GM21619 (cell line): ENCODE measurements around the gene RRP7A.
A peak's percentile ranks its signal among the peaks of the same experiment; 100 is the strongest.
"Not testable (repeated sequence)": the region's sequence is repeated elsewhere in the genome, so short reads cannot be mapped to it uniquely, and the experiment has no call there.

Experiments
- ATAC-seq: cut with Tn5 transposase; IDR thresholded peaks from one replicate; pipeline ENCODE4 v1.9.1; 2021; ENCODE audit not compliant: unreplicated experiment

The RRP7A gene, protein sequence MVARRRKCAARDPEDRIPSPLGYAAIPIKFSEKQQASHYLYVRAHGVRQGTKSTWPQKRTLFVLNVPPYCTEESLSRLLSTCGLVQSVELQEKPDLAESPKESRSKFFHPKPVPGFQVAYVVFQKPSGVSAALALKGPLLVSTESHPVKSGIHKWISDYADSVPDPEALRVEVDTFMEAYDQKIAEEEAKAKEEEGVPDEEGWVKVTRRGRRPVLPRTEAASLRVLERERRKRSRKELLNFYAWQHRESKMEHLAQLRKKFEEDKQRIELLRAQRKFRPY

DNA sequence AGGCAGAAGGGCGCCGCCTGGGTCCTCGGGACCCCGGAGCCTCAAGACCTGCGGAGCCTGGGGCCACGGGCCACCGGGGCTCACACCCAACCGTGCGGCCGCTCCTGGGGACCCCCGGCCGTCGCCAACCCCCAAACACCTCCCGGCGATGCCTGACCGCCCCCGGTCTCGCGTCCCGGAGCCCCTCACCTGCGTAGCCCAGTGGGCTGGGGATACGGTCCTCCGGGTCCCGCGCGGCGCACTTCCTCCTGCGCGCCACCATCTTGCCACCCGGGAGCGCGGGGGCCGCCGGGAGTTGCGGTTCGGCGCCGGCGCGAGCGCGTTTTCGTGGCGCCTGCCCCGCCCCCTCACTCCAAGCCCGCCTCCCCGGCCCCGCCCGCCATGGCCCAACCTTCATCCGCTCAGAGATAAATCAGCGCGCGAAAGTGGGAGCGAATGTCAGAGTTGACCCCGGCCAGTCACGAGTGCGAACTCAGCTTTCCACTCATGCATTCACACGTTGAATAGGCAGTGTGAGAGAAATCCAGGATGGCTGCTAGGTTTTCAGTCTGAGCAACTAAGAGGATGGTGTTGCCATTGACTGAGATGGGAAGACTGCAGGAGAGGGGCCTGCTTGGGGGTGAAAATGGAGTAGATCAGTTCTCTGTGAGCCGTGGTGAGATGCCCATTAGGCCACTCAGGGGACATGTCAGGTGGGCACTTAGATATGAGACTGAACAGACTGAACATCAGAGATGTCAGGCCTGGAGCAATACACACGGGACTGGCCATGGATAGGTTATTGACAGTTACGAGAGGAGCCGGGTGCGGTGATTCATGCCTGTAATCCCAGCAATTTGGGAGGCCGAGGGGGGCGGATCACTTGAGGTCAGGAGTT lies at the start of gene RRP7A:
Gene RRP7A (minus strand): TSS at position 272 of the 877 bp plus-strand sequence. CDS start 10 bp downstream, at position 262.
- peak; percentile 69 for ATAC-seq

DNA sequence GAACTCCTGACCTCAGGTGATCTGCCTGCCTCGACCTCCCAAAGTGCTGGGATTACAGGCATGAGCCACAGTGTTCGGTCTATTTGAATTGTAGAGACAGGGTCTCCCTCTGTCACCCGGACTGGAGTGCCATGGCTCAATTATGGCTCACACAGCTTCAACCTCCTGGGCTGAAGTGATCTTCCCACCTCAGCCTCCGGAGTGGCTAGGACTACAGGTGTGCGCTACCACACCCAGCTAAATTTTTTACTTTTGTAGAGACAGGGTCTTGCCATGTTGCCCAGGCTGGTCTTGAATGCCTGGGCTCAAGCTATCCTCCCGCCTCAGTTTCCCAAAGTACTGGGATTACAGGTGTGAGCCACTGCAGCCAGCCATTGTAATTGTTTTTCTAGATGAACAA lies 48.4 kb upstream of the RRP7A start:
- not testable (repeated sequence) for ATAC-seq

DNA sequence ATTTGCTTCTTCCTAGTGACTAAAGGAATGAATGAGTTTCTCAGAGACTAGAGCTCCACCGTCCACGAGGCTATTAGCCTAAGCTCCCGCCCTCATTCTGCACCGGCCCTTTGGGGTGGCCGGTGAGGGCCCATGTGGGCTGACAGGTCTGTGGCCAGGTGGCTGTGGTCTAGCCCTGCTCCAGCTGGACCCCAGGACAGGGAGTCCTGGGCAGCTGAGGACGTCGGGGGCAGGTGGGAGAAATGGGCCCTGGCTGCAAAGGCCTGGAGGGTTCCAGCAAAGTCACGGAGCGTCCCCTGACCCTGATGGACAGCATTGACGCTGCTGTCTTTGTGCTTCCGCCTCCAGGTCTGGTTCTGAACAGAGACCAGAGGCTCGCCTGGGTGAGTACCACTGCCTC lies 46.4 kb upstream of the RRP7A start:
- no peak for ATAC-seq

DNA sequence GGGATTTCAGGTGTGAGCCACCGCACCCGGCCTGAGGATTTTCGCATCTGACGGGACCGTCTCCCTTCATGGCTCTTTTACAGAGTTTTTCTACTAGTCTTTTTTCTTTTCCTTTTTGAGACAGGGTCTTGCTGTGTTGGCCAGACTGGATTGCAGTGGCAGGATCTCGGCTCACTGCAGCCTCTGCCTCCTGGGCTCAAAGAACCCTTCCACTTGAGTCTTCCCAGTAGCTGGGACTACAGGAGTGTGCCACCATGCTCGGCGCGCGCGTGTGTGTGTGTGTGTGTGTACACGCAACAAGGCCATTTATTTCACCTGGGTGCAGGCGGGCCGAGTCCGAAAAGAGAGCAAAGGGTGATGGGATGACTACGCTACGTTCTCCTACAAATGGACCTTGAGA lies 45.1 kb upstream of the RRP7A start:
- no peak for ATAC-seq

DNA sequence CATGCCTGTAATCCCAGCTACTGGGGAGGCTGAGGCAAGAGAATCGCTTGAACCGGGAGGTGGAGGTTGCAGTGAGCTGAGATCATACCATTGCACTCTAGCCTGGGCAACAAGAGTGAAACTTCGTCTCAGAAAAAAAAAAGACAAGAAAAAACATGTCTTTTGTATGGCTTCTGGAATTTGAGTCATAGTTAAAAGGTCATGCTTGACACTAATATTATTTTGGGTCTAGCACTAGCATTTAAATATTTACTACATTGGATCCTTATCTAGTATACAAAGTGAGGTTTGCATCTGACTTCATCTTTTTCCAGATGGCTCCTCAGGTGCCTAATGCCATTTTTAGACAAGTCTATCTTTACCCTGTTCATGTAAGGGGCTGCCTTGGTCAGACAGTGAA lies 44.3 kb upstream of the RRP7A start:
- not testable (repeated sequence) for ATAC-seq

DNA sequence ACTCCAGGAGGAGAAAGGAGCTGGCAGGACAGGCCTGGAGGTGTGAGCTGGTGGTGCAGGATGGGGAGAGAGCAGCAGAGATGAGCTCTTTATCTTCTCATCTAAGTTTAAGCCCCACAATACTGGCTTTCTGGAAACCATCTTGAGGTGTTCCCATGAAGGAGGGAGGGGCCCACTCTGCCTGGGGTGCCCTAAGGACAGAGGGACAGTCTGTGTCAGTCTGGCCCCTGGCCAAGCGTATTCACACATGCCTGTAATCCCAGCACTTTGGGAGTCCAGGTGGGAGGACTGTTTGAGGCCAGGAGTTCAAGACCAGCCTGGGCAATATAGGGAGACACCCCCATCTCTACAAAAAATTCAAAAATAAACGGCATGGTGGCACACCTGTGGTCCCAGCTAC lies 43.1 kb upstream of the RRP7A start:
- no peak for ATAC-seq

DNA sequence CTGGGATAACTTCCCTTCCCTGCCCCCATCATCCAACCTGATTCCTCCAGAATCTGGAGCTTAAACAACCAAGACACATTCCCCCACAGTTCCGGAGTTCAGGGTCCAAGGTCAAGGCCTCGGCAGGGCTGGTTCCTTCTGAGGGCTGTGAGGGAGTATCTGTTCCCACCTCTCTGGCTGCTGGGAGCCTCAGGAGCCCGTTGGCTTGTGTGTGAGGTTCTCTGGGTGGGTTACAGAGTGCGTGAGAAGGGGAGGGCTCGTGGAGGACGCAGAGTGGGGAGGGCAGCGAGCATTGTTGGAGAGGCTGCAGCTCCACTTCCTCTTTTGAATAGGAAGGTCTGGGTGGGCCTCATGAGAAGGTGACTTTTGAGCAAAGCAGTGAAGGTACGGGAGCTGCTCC lies 42.7 kb upstream of the RRP7A start:
- no peak for ATAC-seq

DNA sequence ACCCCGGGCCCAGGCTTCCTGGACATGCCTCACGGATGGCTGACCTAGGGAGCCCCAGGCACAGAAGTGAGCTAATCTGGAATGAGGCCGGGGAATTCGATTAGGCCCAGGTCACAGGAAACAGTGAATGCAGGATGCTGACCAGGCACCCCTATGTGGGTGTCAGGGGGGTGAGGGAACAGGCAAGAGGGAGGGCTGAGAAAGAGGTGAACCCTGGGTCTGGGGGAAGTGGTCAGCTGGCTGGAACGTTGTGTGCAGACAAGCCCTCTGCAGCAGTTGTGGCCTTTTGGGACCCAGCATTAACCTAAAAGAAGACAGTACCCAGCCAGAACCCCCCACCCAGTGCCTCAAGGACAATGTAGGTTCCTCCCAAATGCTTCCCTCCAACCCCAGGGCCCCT lies 42.3 kb upstream of the RRP7A start:
- ATAC-seq: no peak

DNA sequence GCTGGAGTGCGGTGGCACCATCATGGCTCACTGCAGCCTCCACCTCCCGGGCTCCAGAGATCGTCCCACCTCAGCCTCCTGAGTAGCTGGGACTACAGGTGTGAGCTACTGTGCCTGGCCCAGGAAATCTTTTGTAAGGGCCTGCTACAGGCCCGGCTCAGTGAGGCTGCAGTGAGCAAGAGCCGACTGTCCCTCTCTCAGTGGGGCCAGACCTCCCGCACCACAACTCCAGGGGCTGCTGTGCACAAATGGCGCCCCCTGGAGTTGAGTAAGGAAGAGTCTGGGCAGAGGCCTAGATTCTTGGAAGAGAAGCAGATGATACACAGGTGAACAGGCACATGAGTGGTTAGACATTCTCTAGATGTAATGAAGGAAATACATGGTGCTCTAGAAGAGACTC lies 41.2 kb upstream of the RRP7A start:
- ATAC-seq: no peak

DNA sequence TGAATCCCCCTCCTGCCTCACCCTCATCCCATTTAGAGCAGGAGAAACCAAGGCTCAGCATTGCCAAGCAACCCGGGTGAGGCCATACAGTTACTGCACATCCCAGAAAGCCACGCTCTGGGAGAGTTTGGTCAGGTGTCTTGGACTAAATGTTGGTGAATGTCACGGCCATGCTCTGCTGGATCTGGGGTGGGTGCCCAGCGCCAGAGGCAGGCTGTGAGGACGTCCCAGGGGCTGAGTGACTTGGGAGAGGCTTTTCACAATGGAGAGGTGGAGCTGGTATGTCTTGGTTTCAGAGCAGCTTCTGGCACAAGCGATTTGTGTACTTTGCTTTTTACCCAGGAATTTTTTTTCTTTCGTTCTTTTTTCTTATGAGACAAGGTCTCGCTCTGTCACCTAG lies 40.8 kb upstream of the RRP7A start:
- no peak for ATAC-seq

DNA sequence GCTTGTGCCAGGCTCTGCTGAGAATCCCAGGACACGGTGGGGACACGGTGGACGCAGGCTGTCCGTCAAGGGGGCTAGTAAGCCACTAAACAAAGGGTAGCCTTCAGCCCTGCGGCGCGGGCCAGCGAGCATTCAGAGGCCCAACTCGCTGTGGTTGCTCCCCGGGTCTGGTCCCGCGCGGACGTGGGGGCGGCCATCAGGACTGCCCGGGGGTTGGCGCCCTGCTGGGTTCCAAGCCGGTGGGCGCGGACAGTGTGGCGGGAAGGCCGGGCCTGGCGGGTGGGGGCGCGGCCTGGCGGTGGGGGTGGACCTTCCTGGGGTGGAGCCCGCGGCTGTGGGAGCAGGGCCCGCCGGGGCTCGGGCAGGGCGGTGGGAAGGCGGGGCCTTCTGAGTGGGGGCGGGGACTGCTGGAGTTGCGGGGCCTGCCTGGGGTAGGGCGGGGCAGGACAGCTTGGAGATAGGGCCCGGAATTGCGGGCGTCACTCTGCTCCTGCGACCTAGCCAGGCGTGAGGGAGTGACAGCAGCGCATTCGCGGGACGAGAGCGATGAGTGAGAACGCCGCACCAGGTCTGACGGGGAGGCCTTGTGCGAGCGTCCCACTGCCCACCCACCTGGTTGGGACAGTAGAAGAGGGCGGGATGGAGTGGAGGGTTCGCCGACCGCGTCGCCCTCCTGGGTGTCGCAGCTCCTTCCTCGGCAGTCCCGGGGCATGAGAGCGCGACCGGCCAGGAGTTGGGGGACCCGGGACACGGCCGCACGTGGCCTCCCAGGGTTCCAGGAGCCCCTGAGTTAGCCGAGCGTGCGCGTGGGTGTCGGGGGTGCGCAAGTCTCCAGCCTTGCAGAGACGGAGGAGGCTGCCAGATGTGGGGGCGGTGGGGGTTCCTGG lies 34.1 kb upstream of the RRP7A start, which contains the start of gene SERHL2:
Gene SERHL2 (plus strand): TSS at position 482 of the 887 bp plus-strand sequence. CDS start 65 bp downstream, at position 547.
- peak; percentile 57 for ATAC-seq

DNA sequence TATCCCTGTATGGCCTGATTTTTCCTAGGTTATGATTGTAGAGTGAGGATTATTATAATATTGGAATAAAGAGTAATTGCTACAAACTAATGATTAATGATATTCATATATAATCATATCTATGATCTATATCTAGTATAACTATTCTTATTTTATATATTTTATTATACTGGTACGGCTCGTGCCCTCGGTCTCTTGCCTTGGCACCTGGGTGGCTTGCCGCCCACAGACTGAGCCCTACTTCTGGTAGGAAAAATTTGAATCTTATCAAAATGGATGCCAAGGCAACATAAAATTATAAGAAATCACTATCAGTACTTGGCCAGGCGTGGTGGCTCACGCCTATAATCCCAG lies 32.7 kb upstream of the RRP7A start:
- not testable (repeated sequence) for ATAC-seq

DNA sequence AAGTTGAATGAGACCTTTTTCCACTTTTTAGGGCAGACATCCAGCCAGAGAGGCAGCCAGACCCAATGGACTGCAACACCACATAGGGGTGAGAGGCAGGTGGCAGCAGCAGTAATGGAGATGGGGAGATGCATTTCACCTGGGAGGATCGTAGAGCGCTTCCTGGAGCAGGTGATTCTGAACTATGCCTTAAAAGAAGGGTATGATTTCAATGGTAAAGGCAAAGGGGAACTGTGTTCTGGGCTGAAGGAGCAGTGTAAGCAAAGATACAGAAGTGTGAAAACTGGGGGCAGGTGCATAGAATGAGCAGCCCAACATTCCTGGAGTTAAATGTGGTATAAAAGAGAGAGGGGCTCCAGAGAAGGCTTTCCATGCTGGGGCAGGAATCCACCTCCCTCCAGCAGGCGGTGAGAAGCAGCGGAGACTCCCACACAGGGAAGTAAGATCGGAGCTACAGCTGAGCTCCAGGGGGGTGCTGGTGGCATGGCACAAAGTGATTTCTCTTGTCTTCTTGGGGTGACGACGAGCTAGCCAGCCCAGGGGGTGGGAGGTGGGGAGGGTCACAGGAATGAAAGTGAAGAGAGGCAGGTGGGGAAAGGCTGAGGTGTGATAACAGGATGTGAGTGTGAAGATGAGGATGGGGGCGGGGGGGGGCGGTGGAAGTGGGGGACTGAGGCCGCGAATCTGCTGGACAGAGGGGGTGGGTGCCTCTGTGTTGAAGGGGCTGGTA lies 29.9 kb upstream of the RRP7A start:
- ATAC-seq: no peak

DNA sequence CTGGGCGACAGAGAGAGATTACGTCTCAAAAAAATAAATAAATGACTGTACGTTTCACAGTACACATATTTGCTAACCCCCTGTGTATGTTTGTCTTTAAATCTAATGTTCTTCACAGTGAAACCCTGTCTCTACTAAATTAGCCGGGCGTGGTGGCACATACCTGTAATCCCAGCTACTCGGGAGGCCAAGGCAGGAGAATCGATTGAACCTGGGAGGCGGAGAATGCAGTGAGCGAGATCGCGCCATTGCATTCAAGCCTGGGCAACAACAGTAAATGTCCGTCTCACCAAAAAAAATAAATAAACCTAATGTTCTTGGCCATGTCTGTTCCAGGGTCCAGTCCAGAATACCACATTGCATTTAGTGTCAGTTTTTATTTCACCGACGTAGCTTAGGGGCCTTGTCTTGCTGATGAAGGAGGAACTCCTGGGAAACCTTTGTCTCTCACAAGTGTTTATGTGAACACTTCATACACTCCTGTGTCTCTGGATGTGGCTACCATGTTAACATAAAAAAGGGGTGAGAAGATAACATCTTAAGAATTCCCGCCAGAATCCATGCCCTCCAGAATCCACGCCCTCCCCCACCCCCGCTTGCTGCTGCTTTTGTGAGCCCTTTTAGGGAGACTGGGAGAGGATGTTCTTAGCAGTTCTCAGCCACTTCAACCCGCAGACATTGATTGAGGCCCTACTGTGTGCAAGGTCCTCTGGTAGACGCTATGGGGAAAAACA lies 29.2 kb upstream of the RRP7A start:
- no peak for ATAC-seq

DNA sequence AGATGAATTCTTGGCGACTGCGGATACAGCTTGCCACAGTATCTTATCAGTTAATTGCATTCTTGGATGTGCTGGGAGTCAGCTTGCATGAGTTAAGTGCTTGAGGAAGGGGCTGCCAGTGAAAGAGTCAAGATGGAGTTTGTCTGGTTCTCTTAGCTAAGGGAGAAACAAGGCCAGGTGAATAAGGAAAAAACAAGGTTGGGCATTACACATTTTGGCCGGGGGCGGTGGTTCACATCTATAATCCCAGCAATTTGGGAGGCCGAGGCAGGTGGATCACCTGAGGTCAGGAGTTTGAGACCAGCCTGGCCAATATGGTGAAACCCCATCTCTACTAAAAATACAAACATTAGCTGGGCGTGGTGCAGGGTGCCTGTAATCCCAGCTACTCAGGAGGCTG lies 28.5 kb upstream of the RRP7A start:
- ATAC-seq: not testable (repeated sequence)

DNA sequence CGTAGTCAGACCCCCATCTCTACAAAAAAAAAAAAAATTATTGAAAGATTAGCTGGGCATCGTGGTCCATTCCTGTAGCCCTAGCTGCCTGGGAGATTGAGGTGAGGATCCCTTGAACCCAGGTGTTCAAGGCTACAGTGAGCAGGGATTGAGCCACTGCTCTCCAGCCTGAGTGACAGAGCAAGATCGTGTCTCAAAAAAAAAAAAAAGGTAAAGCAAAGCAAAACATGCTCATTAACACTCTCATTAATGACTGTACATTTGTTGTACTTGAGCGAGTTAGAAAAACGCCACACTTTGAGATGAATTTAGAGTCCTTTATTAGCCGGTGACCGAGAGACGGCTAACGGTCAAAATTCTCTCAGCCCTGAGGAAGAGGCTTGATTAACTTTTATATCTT lies 28.0 kb upstream of the RRP7A start:
- no peak for ATAC-seq

DNA sequence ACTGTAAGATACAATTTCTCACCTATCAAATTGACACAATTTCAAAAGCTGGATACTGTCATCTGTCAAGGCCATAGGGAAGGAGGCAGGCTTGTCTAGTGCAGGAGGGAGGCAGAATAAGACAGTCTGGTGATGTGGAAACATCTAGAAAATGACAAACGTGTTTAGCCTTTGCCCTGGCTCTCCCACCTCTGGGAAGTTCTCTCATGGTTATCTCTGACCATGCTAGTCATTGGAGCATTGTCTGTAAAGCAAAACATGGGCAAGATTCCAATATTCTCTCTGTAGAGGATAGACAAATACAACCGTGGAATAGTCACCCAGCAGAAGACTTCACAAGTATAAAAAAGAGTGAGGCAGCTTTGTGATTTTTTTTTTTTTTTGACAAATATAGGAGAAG lies 25.1 kb upstream of the RRP7A start:
- no peak for ATAC-seq

DNA sequence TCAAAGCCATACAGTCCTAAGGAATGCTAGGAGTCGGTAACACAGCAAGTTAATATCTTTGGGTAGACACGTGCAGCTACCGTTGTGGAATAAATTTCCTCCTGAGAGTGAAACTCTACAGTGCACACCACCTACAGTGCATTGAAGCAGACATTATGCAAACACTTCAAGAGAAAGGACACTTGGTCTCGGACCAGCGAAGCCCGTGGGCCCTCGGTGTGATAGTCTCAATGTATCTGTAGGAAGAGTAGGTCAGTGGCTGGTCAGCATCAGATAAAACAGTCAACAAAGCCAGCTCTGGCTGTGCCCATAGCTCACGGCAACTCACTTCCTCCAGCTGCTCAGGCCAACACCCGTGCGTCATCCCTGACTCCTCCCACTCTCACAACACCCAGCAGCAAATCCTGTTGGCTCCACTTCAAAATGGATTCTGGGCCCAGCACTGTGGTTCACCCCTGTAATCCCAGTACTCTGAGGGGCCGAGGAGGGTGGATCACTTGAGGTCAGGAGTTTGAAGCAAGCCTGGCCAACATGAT lies 19.7 kb upstream of the RRP7A start:
- ATAC-seq: not testable (repeated sequence)

DNA sequence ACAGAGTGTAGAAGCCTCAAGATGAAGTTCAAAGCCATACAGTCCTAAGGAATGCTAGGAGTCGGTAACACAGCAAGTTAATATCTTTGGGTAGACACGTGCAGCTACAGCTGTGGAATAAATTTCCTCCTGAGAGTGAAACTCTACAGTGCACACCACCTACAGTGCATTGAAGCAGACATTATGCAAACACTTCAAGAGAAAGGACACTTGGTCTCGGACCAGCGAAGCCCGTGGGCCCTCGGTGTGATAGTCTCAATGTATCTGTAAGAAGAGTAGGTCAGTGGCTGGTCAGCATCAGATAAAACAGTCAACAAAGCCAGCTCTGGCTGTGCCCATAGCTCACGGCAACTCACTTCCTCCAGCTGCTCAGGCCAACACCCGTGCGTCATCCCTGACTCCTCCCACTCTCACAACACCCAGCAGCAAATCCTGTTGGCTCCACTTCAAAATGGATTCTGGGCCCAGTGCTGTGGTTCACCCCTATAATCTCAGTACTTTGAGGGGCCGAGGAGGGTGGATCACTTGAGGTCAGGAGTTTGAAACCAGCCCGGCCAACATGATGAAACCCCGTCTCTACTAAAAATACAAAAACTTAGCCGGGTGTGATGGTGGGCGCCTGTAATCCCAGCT lies 17.7 kb upstream of the RRP7A start:
- not testable (repeated sequence) for ATAC-seq
